BJ (cell line): ENCODE data around the gene PDE4C. TPM values are rescaled to one million over a fixed set of nuclear protein-coding genes. Genes with fewer than 3 reads are reported as not detected.

Experiments
- CTCF ChIA-PET: fragments of 350-600 bp; formaldehyde crosslinking; extraction: SDS; loops from one replicate; lab custom pipeline; 2021; ENCODE audit warnings: antibody characterized with exemption, inconsistent platforms; lab: Yijun Ruan, JAX
- POLR2A ChIA-PET: fragments of 300-600 bp; sonication (Branson Sonifier 250); formaldehyde crosslinking; extraction: SDS; loops from one replicate; lab custom pipeline; 2021; ENCODE audit warnings: antibody characterized with exemption; lab: Charles Lee
- DNase-seq: peaks from one replicate; pipeline ENCODE4 v3.0.0-alpha.2; 2011; ENCODE audit warnings: low read depth
- H3K27me3 ChIP-seq: 2 replicates; pipeline ENCODE4 v1.6.0; 2011; ENCODE audit warnings: low read length; ENCODE audit not compliant: control insufficient read depth, insufficient read depth
- H3K36me3 ChIP-seq: 2 replicates; pipeline ENCODE4 v1.5.1; 2011; ENCODE audit warnings: low read length; ENCODE audit not compliant: control insufficient read depth, insufficient read depth
- H3K4me3 ChIP-seq: 2 replicates; pipeline ENCODE4 v1.5.1; 2011; ENCODE audit warnings: low read depth, mild to moderate bottlenecking, control low read depth, low read length
- polyA plus RNA-seq: library from polyadenylated mRNA; depleted of rRNA; stranded (reverse); fragments of >200 nt; gene quantifications from 2 replicates; pipeline ENCODE4 v1.2.3, GENCODE V29; 2011
- TF ChIP-seq, protein P1 (sequence below): IDR thresholded peaks from 2 replicates; pipeline ENCODE4 v1.5.1; 2011; ENCODE audit warnings: low read depth, mild to moderate bottlenecking, control low read depth, inconsistent platforms, low read length, moderate library complexity; ENCODE audit not compliant: insufficient read depth

The PDE4C gene
- polyA plus RNA-seq, 1 experiment = 0.06 TPM

DNA sequence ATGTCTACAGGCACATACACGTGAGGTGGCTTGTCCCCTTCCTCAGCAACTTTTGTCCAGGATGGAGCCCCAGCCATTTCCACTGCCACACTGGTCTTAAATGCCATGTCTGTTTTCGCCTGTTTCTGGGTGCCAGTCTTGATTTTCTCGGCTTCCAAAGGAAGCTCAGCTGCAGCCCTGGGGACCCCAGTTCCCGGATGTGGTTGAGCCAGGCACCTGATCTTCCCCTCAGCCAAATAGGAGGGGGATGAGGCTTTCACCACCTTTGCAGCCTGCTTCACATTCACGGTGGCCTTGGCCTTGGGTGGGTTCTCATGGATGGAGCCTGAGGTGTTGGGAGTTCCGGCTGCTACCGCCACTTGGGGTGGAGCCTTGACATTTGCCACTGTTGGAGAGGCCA is 39.3 kb upstream of the PDE4C start:
- ChIA-PET POLR2A (no interaction called here), CTCF (interaction anchor here (0.7 to 1.1 kb wide), 2 partner anchors 16 to 62 kb away, joined by 3 to 4 read pairs; partner anchors contain the start of gene JUND)
- TF ChIP-seq, protein P1, sequence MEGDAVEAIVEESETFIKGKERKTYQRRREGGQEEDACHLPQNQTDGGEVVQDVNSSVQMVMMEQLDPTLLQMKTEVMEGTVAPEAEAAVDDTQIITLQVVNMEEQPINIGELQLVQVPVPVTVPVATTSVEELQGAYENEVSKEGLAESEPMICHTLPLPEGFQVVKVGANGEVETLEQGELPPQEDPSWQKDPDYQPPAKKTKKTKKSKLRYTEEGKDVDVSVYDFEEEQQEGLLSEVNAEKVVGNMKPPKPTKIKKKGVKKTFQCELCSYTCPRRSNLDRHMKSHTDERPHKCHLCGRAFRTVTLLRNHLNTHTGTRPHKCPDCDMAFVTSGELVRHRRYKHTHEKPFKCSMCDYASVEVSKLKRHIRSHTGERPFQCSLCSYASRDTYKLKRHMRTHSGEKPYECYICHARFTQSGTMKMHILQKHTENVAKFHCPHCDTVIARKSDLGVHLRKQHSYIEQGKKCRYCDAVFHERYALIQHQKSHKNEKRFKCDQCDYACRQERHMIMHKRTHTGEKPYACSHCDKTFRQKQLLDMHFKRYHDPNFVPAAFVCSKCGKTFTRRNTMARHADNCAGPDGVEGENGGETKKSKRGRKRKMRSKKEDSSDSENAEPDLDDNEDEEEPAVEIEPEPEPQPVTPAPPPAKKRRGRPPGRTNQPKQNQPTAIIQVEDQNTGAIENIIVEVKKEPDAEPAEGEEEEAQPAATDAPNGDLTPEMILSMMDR = no peak
- H3K4me3 ChIP-seq = no peak overlapping the region
- peaks cover 31% of the 10 kb centered on the region for H3K36me3 ChIP-seq
- no peak for DNase-seq
- no peaks in the 10 kb centered on the region for H3K27me3 ChIP-seq

DNA sequence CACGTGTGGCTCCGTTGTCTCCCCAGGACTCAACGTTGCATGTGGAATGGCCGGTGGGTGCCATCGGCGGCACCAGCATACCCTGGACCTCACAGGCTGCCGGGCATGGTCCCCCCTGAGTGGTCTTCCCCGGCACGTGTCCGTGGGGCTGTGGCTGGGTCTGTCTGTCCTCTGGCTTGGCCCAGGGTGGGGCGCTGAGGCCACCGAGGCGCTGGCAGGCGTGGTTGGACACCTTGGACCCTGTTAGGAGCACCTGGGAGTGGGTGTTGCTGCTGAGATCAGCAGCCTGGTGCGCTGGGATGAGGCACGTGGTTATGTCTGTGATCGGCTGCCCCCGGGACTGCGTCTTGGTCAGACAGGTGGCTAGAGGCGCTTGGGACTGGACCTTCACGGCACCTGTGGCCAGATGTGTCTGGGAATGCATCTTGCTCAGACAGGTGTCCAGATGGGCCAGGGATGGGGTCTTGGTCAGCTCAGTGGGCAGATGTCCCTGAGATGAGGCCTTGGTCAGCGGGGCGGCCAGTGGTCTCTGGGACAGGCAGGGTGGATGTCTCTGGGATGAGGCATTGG is 38.8 kb upstream of the PDE4C start:
- ChIA-PET POLR2A (no interaction called here), CTCF (interaction anchor here (0.7 to 1.1 kb wide), 2 partner anchors 16 to 63 kb away, joined by 3 to 4 read pairs; partner anchors contain the start of gene JUND)

DNA sequence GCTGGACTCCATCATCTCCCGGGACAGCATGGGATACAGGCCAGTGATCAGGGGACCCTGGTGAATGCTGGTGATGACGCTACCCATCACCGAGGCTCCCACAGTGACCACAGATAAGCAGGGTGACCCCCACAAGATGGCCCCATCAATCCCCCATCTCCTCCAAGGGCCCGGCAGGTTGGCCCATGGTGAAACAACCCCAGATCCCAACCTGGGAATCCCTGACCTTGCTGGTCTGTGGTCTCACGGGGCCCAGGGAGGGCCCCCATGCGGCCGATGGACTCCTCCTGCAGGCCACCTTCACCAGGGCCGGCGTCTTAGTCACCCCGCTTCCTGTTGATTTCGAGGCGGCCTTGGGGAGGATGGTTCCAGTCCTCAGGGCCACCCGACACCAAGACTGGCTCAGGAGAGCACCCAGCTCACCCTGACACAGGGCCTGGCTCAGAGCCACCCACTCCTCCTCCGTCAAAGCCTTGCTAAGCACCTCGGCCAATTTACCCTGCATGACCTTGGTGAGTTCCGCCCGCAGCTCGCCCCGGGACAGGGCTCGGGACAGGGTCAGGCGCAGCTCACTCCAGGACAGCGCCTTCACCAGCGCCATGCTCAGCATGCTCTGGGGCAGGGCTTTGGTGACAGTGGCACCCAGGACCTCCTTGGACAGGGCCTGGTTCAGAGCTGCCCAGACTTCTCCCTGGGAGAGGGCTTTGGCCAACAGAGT is 38.1 kb upstream of the PDE4C start:
- H3K36me3 ChIP-seq = peaks cover 31% of the 10 kb centered on the region
- TF ChIP-seq, protein P1 = no peak
- ChIA-PET POLR2A (no interaction called here), CTCF (interaction anchor here (1.1 kb wide), 1 partner anchor 63 kb away, joined by 4 read pairs; no protein-coding TSS in a partner anchor)
- no peak overlapping the region for H3K4me3 ChIP-seq
- no peak for DNase-seq
- H3K27me3 ChIP-seq = no peaks in the 10 kb centered on the region

More for the DNA sequence above, 38.8 kb upstream of the PDE4C start:
- no peak overlapping the region for H3K4me3 ChIP-seq
- no peaks in the 10 kb centered on the region for H3K27me3 ChIP-seq
- DNase-seq = no peak
- H3K36me3 ChIP-seq = peaks cover 31% of the 10 kb centered on the region
- TF ChIP-seq, protein P1 = no peak

DNA sequence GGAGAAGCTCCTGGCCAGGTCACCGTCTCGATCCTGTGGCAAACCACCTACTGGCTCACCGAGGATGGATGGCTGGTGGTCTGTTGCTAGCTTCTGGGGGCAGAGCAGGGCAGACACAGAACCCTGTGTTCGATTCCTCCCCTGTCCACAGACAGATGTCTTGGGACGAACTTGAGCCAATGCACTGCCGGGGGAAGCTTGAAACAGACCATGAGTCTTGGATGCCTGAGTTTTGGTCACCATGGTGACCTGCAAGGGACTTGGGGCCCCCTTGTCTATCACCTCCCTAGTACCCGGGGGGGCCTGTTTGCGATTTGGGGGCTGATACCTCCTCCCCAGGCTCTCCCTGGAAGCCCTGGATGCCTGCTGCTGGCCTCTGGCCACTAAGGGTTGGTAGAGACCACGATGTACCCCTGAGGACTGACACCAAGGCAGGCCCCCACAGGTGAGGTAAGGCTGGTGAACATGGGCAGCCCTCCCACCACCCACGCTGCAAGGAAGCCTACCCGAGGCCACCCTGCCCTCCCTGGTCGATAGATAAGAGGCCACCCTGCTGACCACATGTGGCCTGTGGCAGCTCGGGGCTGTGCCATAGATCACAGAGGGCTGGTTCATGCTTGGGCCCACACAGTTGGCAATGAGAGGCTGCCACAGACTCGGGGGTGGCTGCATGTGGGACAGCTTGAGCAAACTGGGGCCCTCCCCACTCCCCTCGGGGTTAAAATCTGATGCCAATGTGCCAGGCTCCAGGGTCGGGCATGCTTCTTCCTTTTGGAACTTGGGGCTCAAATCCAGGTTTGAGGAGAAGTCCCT is 37.3 kb upstream of the PDE4C start:
- CTCF ChIA-PET = interaction anchor here (1.2 to 3.7 kb wide), 3 partner anchors 11 to 65 kb away, joined by 3 to 38 read pairs (median 5); no protein-coding TSS in a partner anchor

More for the DNA sequence above, 37.3 kb upstream of the PDE4C start:
- H3K36me3 ChIP-seq = peaks cover 29% of the 10 kb centered on the region
- POLR2A ChIA-PET = no interaction called here
- DNase-seq = no peak
- no peak overlapping the region for H3K4me3 ChIP-seq
- H3K27me3 ChIP-seq = no peaks in the 10 kb centered on the region
- TF ChIP-seq, protein P1 = no peak
